ENCODE results near the gene TNS1.

Gene TNS1

GRCh38 chr2:217979151-217979811 lies 23.5 kb downstream of the TNS1 start:
- no peak for DNase-seq

- no peak for DNase-seq
Measured at GRCh38 chr2:217978536-217979150, 24.2 kb downstream of the TNS1 start.

- no peak for DNase-seq
Measured at GRCh38 chr2:217977840-217978535, 24.8 kb downstream of the TNS1 start.

GRCh38 chr2:217976301-217976700 lies 26.5 kb downstream of the TNS1 start:
- DNase-seq = no peak

- DNase-seq = no peak
Measured at GRCh38 chr2:217975626-217976025, 27.2 kb downstream of the TNS1 start.

GRCh38 chr2:217974389-217975005 lies 28.3 kb downstream of the TNS1 start:
- no peak for DNase-seq

- no peak for DNase-seq
Measured at GRCh38 chr2:217973008-217973787, 29.6 kb downstream of the TNS1 start.

- DNase-seq = no peak
Measured at GRCh38 chr2:217972490-217972889, 30.3 kb downstream of the TNS1 start.

- no peak for DNase-seq
Measured at GRCh38 chr2:217972037-217972436, 30.8 kb downstream of the TNS1 start.

GRCh38 chr2:217971166-217971565 lies 31.6 kb downstream of the TNS1 start:
- no peak for DNase-seq

- no peak for DNase-seq
Measured at GRCh38 chr2:217970206-217970605, 32.6 kb downstream of the TNS1 start.

- DNase-seq = no peak
Measured at GRCh38 chr2:217969588-217969987, 33.2 kb downstream of the TNS1 start.

- DNase-seq = no peak
Measured at GRCh38 chr2:217968023-217968422, 34.8 kb downstream of the TNS1 start.

- no peak for DNase-seq
Measured at GRCh38 chr2:217966423-217967070, 36.2 kb downstream of the TNS1 start.

GRCh38 chr2:217964275-217965161 lies 38.3 kb downstream of the TNS1 start:
- DNase-seq = no peak

- DNase-seq = peak; percentile 18
Measured at GRCh38 chr2:217960351-217960750, 42.4 kb downstream of the TNS1 start.

- DNase-seq = no peak
Measured at GRCh38 chr2:217959723-217960122, 43.1 kb downstream of the TNS1 start.

GRCh38 chr2:217958884-217959225 lies 43.9 kb downstream of the TNS1 start:
- DNase-seq = no peak

GRCh38 chr2:217958206-217958883 lies 44.5 kb downstream of the TNS1 start:
- DNase-seq = no peak

GRCh38 chr2:217956586-217957457 lies 46.0 kb downstream of the TNS1 start:
- DNase-seq = no peak
